ENCODE data around the gene ZBTB20. TPM values are rescaled to one million over a fixed set of nuclear protein-coding genes. Genes with fewer than 3 reads are reported as not detected.

ZBTB20 gene
- total RNA-seq, 2 donors from 2014 or later: 111 to 189 TPM

DNA sequence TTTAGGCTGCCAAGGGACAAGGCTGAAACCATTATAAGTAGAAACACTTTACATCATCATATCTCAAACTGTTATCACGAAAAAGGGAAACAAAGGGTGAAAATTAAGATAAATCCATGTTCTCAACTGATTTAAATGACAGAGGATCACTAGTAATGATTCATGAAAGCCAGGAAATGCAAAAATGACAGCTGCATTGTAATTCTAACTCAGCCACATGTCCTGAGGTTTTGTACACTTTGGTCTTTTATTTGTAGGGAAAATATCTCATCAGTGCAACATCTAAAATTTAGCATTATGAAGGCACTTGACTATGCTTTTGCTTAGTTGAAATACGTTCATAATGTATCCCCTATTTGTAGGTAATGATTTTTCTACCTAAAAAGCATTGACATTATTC, 473.6 kb downstream of the ZBTB20 start:
- intact Hi-C loops (cut with DNase I): no loop called here
- H3K36me3 ChIP-seq: no peaks in the 10 kb centered on the region
- no peak for DNase-seq (ENCODE audit: low spot score)
- no peak for TF ChIP-seq POLR2AphosphoS5 (IDR thresholded peaks at IDR 0.05)
- no peak overlapping the region for H3K27ac ChIP-seq
- no peaks in the 10 kb centered on the region for H3K4me1 ChIP-seq (replicated peaks)
- WGBS: 88% methylated on average over 2 of the region's 2 CpGs
- no peak overlapping the region for H3K4me3 ChIP-seq
- H3K27me3 ChIP-seq (replicated peaks; ENCODE audit: insufficient read depth): no peaks in the 10 kb centered on the region
- no peaks in the 10 kb centered on the region for H3K9me3 ChIP-seq

- WGBS: 92% methylated on average over 6 of the region's 6 CpGs
- DNase-seq (ENCODE audit: low spot score): no peak
- intact Hi-C loops (cut with DNase I): no loop called here
- Histone ChIP-seq H3K27ac (no peak overlapping the region), H3K36me3 (no peaks in the 10 kb centered on the region), H3K9me3 (no peaks in the 10 kb centered on the region), H3K4me3 (no peak overlapping the region), H3K4me1 (replicated peaks) (no peaks in the 10 kb centered on the region), H3K27me3 (replicated peaks; ENCODE audit: insufficient read depth) (no peaks in the 10 kb centered on the region)
- TF ChIP-seq POLR2AphosphoS5 (IDR thresholded peaks at IDR 0.05) (no peak), POLR2A (IDR thresholded peaks at IDR 0.05) (no peak)
- TF ChIP-seq, protein P1, sequence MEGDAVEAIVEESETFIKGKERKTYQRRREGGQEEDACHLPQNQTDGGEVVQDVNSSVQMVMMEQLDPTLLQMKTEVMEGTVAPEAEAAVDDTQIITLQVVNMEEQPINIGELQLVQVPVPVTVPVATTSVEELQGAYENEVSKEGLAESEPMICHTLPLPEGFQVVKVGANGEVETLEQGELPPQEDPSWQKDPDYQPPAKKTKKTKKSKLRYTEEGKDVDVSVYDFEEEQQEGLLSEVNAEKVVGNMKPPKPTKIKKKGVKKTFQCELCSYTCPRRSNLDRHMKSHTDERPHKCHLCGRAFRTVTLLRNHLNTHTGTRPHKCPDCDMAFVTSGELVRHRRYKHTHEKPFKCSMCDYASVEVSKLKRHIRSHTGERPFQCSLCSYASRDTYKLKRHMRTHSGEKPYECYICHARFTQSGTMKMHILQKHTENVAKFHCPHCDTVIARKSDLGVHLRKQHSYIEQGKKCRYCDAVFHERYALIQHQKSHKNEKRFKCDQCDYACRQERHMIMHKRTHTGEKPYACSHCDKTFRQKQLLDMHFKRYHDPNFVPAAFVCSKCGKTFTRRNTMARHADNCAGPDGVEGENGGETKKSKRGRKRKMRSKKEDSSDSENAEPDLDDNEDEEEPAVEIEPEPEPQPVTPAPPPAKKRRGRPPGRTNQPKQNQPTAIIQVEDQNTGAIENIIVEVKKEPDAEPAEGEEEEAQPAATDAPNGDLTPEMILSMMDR (IDR thresholded peaks at IDR 0.05): no peak
Measured at GRCh38 chr3:114672692-114673447, 474.2 kb downstream of the ZBTB20 start.

DNA sequence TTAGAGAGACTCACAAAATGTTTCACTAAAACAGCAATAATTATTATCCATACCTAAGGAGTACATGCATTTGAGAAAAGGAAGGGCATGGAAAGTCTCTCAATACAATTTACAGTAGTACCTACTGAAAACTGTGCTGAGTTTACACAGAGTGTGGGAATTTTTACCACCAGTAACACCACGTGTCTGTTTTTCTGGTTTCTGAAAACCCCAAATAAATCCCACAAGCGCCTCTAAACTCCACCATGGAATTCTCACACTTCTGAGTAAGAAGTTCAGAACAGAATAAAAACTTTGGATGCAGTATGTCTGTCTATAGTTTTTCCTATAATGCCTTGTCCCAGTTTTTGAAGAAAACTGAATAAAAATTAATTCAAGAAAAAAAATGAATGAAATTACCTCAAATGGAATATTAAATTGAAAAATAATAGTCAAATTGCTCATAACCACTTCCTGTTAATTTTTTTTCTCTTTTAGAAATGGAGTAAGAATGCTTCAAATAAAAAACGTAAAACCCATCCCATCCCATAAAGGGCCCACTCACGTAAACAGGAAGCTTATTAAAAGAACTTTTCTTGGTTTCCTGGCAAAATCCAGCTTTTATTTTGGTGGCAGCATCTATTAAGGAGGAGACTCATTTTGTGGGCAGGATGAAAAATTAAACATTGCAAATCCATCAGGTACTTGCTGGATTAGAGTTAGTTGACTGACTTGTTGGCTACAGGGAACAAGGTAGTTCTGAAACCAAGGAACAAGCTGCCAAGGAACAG, 475.2 kb downstream of the ZBTB20 start:
- no peaks in the 10 kb centered on the region for H3K4me1 ChIP-seq (replicated peaks)
- WGBS: 88% methylated on average over 4 of the region's 4 CpGs
- DNase-seq (ENCODE audit: low spot score): no peak
- TF ChIP-seq, protein P1 (IDR thresholded peaks at IDR 0.05): no peak
- TF ChIP-seq POLR2AphosphoS5 (IDR thresholded peaks at IDR 0.05): no peak
- TF ChIP-seq POLR2A (IDR thresholded peaks at IDR 0.05): no peak
- H3K4me3 ChIP-seq: no peak overlapping the region
- no peaks in the 10 kb centered on the region for H3K9me3 ChIP-seq
- H3K27me3 ChIP-seq (replicated peaks; ENCODE audit: insufficient read depth): no peaks in the 10 kb centered on the region
- no peaks in the 10 kb centered on the region for H3K36me3 ChIP-seq
- intact Hi-C loops (cut with DNase I): no loop called here
- no peak overlapping the region for H3K27ac ChIP-seq

- H3K36me3 ChIP-seq: no peaks in the 10 kb centered on the region
- no peaks in the 10 kb centered on the region for H3K9me3 ChIP-seq
- H3K4me3 ChIP-seq: no peak overlapping the region
- TF ChIP-seq, protein P1 (IDR thresholded peaks at IDR 0.05): no peak
- no peak for TF ChIP-seq POLR2AphosphoS5 (IDR thresholded peaks at IDR 0.05)
- TF ChIP-seq POLR2A (IDR thresholded peaks at IDR 0.05): no peak
- H3K4me1 ChIP-seq (replicated peaks): no peaks in the 10 kb centered on the region
- no peak overlapping the region for H3K27ac ChIP-seq
- WGBS: 97% methylated on average over 1 of the region's 1 CpG
- intact Hi-C loops (cut with DNase I): no loop called here
- no peak for DNase-seq (ENCODE audit: low spot score)
- H3K27me3 ChIP-seq (replicated peaks; ENCODE audit: insufficient read depth): no peaks in the 10 kb centered on the region
Measured at GRCh38 chr3:114669614-114670013, 477.5 kb downstream of the ZBTB20 start.

DNA sequence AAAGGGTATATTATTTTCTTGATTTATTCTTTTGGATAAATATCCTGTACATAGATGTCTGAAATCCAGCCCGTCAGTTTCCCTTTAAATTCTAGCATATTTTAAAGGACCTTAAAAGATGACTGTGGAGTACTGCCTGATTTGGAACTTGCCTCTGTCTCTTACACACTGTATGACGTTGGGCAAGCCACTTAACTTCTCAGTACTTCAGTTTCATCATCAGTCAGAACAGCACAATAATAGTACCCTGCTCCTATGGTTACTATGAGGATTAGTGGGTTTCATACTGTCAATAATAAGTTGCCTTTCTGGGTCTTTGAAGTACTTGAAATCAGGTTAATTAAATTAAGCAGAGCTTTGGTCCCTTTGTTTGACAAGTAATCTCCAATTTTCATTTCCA, 479.0 kb downstream of the ZBTB20 start:
- Histone ChIP-seq H3K27me3 (replicated peaks; ENCODE audit: insufficient read depth) (no peaks in the 10 kb centered on the region), H3K36me3 (no peaks in the 10 kb centered on the region), H3K27ac (no peak overlapping the region), H3K4me3 (no peak overlapping the region), H3K9me3 (no peaks in the 10 kb centered on the region), H3K4me1 (replicated peaks) (no peaks in the 10 kb centered on the region)
- intact Hi-C loops (cut with DNase I): no loop called here
- DNase-seq (ENCODE audit: low spot score): no peak
- WGBS: 80% methylated on average over 2 of the region's 2 CpGs
- TF ChIP-seq, protein P1 (IDR thresholded peaks at IDR 0.05): no peak
- TF ChIP-seq POLR2A (IDR thresholded peaks at IDR 0.05) (no peak), POLR2AphosphoS5 (IDR thresholded peaks at IDR 0.05) (no peak)
